MCF 10A (cell line): ENCODE measurements around the gene GTF3C5. TPM values are rescaled to one million over a fixed set of nuclear protein-coding genes. Genes with fewer than 3 reads are reported as not detected.
A peak's percentile ranks its signal among the peaks of the same experiment; 100 is the strongest.

Experiments
- BruUV-seq: library from RNA; stranded (reverse); fragments of 400-500 nt; replicated peaks from 2 replicates; lab custom pipeline; 2021; lab: Mats Ljungman, UMichigan
- CTCF ChIA-PET: fragments of 300-600 bp; sonication (Branson Sonifier 250); formaldehyde crosslinking; extraction: SDS; loops from one replicate; lab custom pipeline; 2021; ENCODE audit warnings: antibody characterized with exemption, inconsistent platforms; lab: Yijun Ruan, JAX
- POLR2A ChIA-PET: fragments of 300-600, 350-650 bp; sonication (Branson Sonifier 250); formaldehyde crosslinking; extraction: SDS; loops from one replicate; lab custom pipeline; 2020; ENCODE audit warnings: antibody characterized with exemption, inconsistent platforms; lab: Yijun Ruan, JAX
- DNase-seq: peaks from one replicate; pipeline ENCODE4 v3.0.0-alpha.2; 2018; ENCODE audit not compliant: unreplicated experiment
- H3K27ac Mint-ChIP-seq: one replicate; pipeline ENCODE4 v1.8.0; 2022; ENCODE audit warnings: mild to moderate bottlenecking, low read depth, mixed read lengths; ENCODE audit not compliant: unreplicated experiment
- H3K27me3 Mint-ChIP-seq: one replicate; pipeline ENCODE4 v1.8.0; 2022; ENCODE audit warnings: mixed read lengths; ENCODE audit not compliant: insufficient read depth, unreplicated experiment
- H3K36me3 Mint-ChIP-seq: one replicate; pipeline ENCODE4 v1.8.0; 2022; ENCODE audit warnings: mild to moderate bottlenecking, moderate library complexity, mixed read lengths; ENCODE audit not compliant: insufficient read depth, unreplicated experiment
- H3K4me1 Mint-ChIP-seq: one replicate; pipeline ENCODE4 v1.8.0; 2022; ENCODE audit warnings: mixed read lengths; ENCODE audit not compliant: insufficient read depth, unreplicated experiment
- H3K4me3 Mint-ChIP-seq: one replicate; pipeline ENCODE4 v1.8.0; 2022; ENCODE audit warnings: mild to moderate bottlenecking, moderate library complexity, mixed read lengths; ENCODE audit not compliant: unreplicated experiment
- H3K9me3 Mint-ChIP-seq: one replicate; pipeline ENCODE4 v1.8.0; 2022; ENCODE audit warnings: mixed read lengths; ENCODE audit not compliant: unreplicated experiment
- CTCF ChIP-seq: fragments of 200-600 bp; IDR thresholded peaks from one replicate; pipeline ENCODE4 v1.8.0; 2022; ENCODE audit warnings: antibody characterized with exemption, mild to moderate bottlenecking; ENCODE audit not compliant: unreplicated experiment
- intact Hi-C: fragments of 100-400 bp; cut with micrococcal nuclease; formaldehyde crosslinking; loops from 2 replicates; pipeline ENCODE4 v1.14.1; 2022
- total RNA-seq: library from RNA; stranded (reverse); gene quantifications from 2 replicates; pipeline ENCODE4 v1.2.3, GENCODE V29; 2022

Gene GTF3C5
- total RNA-seq, 1 experiment from 2014 or later, result 55.4 TPM

GRCh38 chr9:133046900-133047295, 16.1 kb downstream of the GTF3C5 start:
- CTCF ChIA-PET, result interaction anchor here (1.3 kb wide), 1 partner anchor 100 kb away, joined by 4 read pairs; no protein-coding TSS in a partner anchor
- Mint-ChIP-seq H3K36me3 (peaks cover 56% of the 10 kb centered on the region), H3K4me3 (no peak overlapping the region), H3K27ac (no peak overlapping the region), H3K9me3 (no peaks in the 10 kb centered on the region), H3K4me1 (no peaks in the 10 kb centered on the region), H3K27me3 (no peaks in the 10 kb centered on the region)
- BruUV-seq, result no TSS peak
- POLR2A ChIA-PET, result interaction anchor here (1.6 kb wide), 1 partner anchor 16 kb away, joined by 7 read pairs; the partner anchor contains the start of gene GTF3C5
- DNase-seq, result no peak
- no peak for TF ChIP-seq CTCF
- intact Hi-C loops, result no loop called here

GRCh38 chr9:133048595-133048994, 17.8 kb downstream of the GTF3C5 start:
- H3K4me1 Mint-ChIP-seq, result no peaks in the 10 kb centered on the region
- no peak for DNase-seq
- TF ChIP-seq CTCF, result peak; percentile 36
- no peak overlapping the region for H3K27ac Mint-ChIP-seq
- CTCF ChIA-PET, result interaction anchor here (0.6 to 2.8 kb wide), 8 partner anchors 10 to 99 kb away, joined by 3 to 13 read pairs (median 4); no protein-coding TSS in a partner anchor
- H3K9me3 Mint-ChIP-seq, result no peaks in the 10 kb centered on the region
- intact Hi-C loops, result loop anchor here (1.0 kb wide), 1 partner anchor 96 kb away; no protein-coding TSS in a partner anchor
- H3K4me3 Mint-ChIP-seq, result no peak overlapping the region
- POLR2A ChIA-PET, result interaction anchor here (1.0 kb wide), 1 partner anchor 96 kb away, joined by 5 read pairs; no protein-coding TSS in a partner anchor
- BruUV-seq, result no TSS peak
- peaks cover 59% of the 10 kb centered on the region for H3K36me3 Mint-ChIP-seq
- no peaks in the 10 kb centered on the region for H3K27me3 Mint-ChIP-seq

GRCh38 chr9:133049043-133049442, 18.2 kb downstream of the GTF3C5 start:
- Mint-ChIP-seq H3K36me3 (peaks cover 56% of the 10 kb centered on the region), H3K27me3 (no peaks in the 10 kb centered on the region), H3K4me1 (no peaks in the 10 kb centered on the region), H3K9me3 (no peaks in the 10 kb centered on the region), H3K27ac (no peak overlapping the region), H3K4me3 (no peak overlapping the region)
- ChIA-PET CTCF (interaction anchor here (0.6 to 2.8 kb wide), 7 partner anchors 10 to 99 kb away, joined by 3 to 13 read pairs (median 4); no protein-coding TSS in a partner anchor), POLR2A (interaction anchor here (1.0 kb wide), 1 partner anchor 95 kb away, joined by 5 read pairs; no protein-coding TSS in a partner anchor)
- no peak for TF ChIP-seq CTCF
- no TSS peak for BruUV-seq
- intact Hi-C loops, result no loop called here
- DNase-seq, result no peak

- Mint-ChIP-seq H3K9me3 (no peaks in the 10 kb centered on the region), H3K4me1 (no peaks in the 10 kb centered on the region), H3K4me3 (no peak overlapping the region), H3K27me3 (no peaks in the 10 kb centered on the region), H3K27ac (no peak overlapping the region), H3K36me3 (peaks cover 48% of the 10 kb centered on the region)
- ChIA-PET POLR2A (no interaction called here), CTCF (interaction anchor here (1.0 to 2.8 kb wide), 4 partner anchors 10 to 98 kb away, joined by 3 to 13 read pairs (median 4); no protein-coding TSS in a partner anchor)
- BruUV-seq, result no TSS peak
- intact Hi-C loops, result no loop called here
- DNase-seq, result no peak
- no peak for TF ChIP-seq CTCF
Observed at GRCh38 chr9:133050142-133050541, 19.3 kb downstream of the GTF3C5 start.
